Glutamatergic neuron (in vitro differentiated cells): Measurements from ENCODE around the gene RXYLT1. TPM values are rescaled to one million over a fixed set of nuclear protein-coding genes. Genes with fewer than 3 reads are reported as not detected.

Experiments used
- DNase-seq: peaks from one replicate; pipeline ENCODE4 v3.0.0; 2022
- H3K27ac Mint-ChIP-seq: one replicate; pipeline ENCODE4 v1.8.0; 2020; ENCODE audit warnings: mild to moderate bottlenecking, mixed read lengths, inconsistent platforms; ENCODE audit not compliant: unreplicated experiment
- H3K27me3 Mint-ChIP-seq: one replicate; pipeline ENCODE4 v1.8.0; 2020; ENCODE audit warnings: mild to moderate bottlenecking, moderate library complexity, mixed read lengths, inconsistent platforms; ENCODE audit not compliant: unreplicated experiment
- H3K36me3 Mint-ChIP-seq: one replicate; pipeline ENCODE4 v1.8.0; 2020; ENCODE audit warnings: mild to moderate bottlenecking, mixed read lengths, inconsistent platforms; ENCODE audit not compliant: unreplicated experiment
- H3K4me1 Mint-ChIP-seq: one replicate; pipeline ENCODE4 v1.8.0; 2020; ENCODE audit warnings: mild to moderate bottlenecking, low read depth, mixed read lengths, inconsistent platforms; ENCODE audit not compliant: unreplicated experiment
- H3K4me3 Mint-ChIP-seq: one replicate; pipeline ENCODE4 v1.8.0; 2020; ENCODE audit warnings: mild to moderate bottlenecking, mixed read lengths, inconsistent platforms; ENCODE audit not compliant: unreplicated experiment
- H3K9me3 Mint-ChIP-seq: one replicate; pipeline ENCODE4 v1.8.0; 2020; ENCODE audit warnings: mild to moderate bottlenecking, moderate library complexity, mixed read lengths, inconsistent platforms; ENCODE audit not compliant: unreplicated experiment
- CTCF ChIP-seq: fragments of 200-600 bp; sonication (generic); IDR thresholded peaks from one replicate; pipeline ENCODE4 v1.5.0; 2021; ENCODE audit not compliant: partially characterized antibody, unreplicated experiment
- total RNA-seq: library from RNA; stranded (reverse); fragmentation: NEBNext Ultra II Directional; extraction: Animal tissue kit (Norgen Biotek cat#: 25700); gene quantifications from one replicate; pipeline ENCODE4 v1.2.1, GENCODE V29; 2021; ENCODE audit not compliant: unreplicated experiment

The RXYLT1 gene
- total RNA-seq, 1 donor from 2014 or later = 6.7 TPM

GRCh38 chr12:63843254-63843720 lies 63.6 kb downstream of the RXYLT1 start:
- no peak for TF ChIP-seq CTCF
- H3K36me3 Mint-ChIP-seq = no peaks in the 10 kb centered on the region
- peaks cover 5% of the 10 kb centered on the region for H3K9me3 Mint-ChIP-seq
- peaks cover 8% of the 10 kb centered on the region for H3K4me1 Mint-ChIP-seq
- DNase-seq = no peak
- H3K4me3 Mint-ChIP-seq = peak overlapping the region; percentile 83
- H3K27me3 Mint-ChIP-seq = peaks cover 8% of the 10 kb centered on the region
- peak overlapping the region; percentile 53 for H3K27ac Mint-ChIP-seq

- Mint-ChIP-seq H3K27me3 (peaks cover 10% of the 10 kb centered on the region), H3K4me1 (peaks cover 8% of the 10 kb centered on the region), H3K36me3 (no peaks in the 10 kb centered on the region), H3K27ac (no peak overlapping the region), H3K4me3 (peak overlapping the region; percentile 65), H3K9me3 (peaks cover 5% of the 10 kb centered on the region)
- peak; percentile 84 for TF ChIP-seq CTCF
- peak; percentile 93 for DNase-seq
Observed at GRCh38 chr12:63843721-63844390, 64.1 kb downstream of the RXYLT1 start.

- H3K4me3 Mint-ChIP-seq = peak within 1 kb of the TSS; percentile 99
- H3K27me3 Mint-ChIP-seq = peaks cover 10% of the 10 kb centered on the region
- peak; percentile 79 for DNase-seq
- H3K4me1 Mint-ChIP-seq = peaks cover 14% of the 10 kb centered on the region
- no peak for TF ChIP-seq CTCF
- H3K9me3 Mint-ChIP-seq = peaks cover 5% of the 10 kb centered on the region
- peak within 1 kb of the TSS; percentile 99 for H3K27ac Mint-ChIP-seq
- no peaks in the 10 kb centered on the region for H3K36me3 Mint-ChIP-seq
Observed at GRCh38 chr12:63844391-63845341, 65.0 kb downstream of the RXYLT1 start, which contains the start of gene SRGAP1. Gene SRGAP1 (plus strand): TSS chr12:63844700. CDS start chr12:63844817, 117 bp downstream.

- H3K27me3 Mint-ChIP-seq = peaks cover 10% of the 10 kb centered on the region
- DNase-seq = no peak
- TF ChIP-seq CTCF = no peak
- H3K9me3 Mint-ChIP-seq = peaks cover 5% of the 10 kb centered on the region
- H3K36me3 Mint-ChIP-seq = no peaks in the 10 kb centered on the region
- peaks cover 15% of the 10 kb centered on the region for H3K4me1 Mint-ChIP-seq
- H3K4me3 Mint-ChIP-seq = peak overlapping the region; percentile 99
- H3K27ac Mint-ChIP-seq = peak overlapping the region; percentile 76
Observed at GRCh38 chr12:63845726-63846125, 66.0 kb downstream of the RXYLT1 start.
